GM10266 (cell line): ENCODE results near the gene DEGS2.

ENCODE experiments used
- DNase-seq: peaks from one replicate; pipeline ENCODE4 v3.0.0; 2012; ENCODE audit errors: extremely low spot score
- TF ChIP-seq, protein P1 (sequence below): IDR thresholded peaks from 2 replicates; pipeline ENCODE4 v1.5.1; 2012; ENCODE audit warnings: mild to moderate bottlenecking, low read depth; ENCODE audit not compliant: control insufficient read depth, insufficient read depth; ENCODE audit errors: missing control alignments

Gene DEGS2

DNA sequence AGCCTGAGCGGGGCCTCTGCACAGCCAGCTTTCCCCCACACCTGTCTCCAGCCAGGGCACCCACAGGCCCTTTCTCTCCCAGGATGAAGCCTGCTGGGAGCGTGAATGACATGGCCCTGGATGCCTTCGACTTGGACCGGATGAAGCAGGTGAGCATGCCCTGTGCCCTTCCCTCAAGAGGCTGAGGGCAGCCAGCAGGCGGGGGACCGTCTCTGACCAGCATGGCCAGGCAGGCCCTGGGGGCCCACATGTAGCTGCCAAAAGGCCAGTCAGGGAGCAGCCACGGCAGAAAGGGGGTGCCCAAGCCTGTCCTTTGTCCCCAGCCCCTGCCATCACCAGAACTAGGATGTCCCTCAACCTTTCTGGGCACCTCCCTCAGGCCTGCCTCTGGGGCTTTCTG is 18.3 kb downstream of the DEGS2 start:
- no peak for DNase-seq
- TF ChIP-seq, protein P1, sequence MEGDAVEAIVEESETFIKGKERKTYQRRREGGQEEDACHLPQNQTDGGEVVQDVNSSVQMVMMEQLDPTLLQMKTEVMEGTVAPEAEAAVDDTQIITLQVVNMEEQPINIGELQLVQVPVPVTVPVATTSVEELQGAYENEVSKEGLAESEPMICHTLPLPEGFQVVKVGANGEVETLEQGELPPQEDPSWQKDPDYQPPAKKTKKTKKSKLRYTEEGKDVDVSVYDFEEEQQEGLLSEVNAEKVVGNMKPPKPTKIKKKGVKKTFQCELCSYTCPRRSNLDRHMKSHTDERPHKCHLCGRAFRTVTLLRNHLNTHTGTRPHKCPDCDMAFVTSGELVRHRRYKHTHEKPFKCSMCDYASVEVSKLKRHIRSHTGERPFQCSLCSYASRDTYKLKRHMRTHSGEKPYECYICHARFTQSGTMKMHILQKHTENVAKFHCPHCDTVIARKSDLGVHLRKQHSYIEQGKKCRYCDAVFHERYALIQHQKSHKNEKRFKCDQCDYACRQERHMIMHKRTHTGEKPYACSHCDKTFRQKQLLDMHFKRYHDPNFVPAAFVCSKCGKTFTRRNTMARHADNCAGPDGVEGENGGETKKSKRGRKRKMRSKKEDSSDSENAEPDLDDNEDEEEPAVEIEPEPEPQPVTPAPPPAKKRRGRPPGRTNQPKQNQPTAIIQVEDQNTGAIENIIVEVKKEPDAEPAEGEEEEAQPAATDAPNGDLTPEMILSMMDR: no peak

DNA sequence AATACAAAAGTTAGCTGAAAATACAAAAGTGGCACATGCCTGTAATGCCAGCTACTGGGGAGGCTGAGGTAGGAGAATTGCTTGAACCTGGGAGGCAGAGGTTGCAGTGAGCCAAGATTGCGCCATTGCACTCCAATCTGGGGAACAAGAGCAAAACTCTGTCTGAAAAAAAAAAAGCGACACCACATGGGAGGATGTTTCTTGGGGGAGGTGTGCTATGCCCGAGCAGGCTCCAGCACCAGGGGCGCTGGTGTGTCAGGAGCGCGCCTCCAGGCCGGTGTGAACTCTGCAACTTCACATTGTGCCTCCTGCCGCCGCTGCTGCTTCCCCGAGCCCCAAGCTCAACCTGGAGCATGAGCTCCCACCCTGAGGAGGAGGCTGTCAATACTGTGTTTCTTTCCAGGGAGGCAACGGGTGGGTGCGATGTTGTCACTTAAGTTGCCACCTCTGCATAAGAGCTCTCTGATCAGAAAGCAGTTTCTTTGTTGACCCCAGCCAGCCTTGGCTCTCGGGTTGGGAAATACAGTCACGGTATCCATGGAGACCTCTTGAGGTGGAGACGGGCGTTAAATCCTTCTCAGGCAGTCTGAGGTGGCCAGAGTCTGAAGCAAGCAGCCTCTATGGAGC is 18.9 kb downstream of the DEGS2 start:
- DNase-seq: no peak
- TF ChIP-seq, protein P1: no peak

DNA sequence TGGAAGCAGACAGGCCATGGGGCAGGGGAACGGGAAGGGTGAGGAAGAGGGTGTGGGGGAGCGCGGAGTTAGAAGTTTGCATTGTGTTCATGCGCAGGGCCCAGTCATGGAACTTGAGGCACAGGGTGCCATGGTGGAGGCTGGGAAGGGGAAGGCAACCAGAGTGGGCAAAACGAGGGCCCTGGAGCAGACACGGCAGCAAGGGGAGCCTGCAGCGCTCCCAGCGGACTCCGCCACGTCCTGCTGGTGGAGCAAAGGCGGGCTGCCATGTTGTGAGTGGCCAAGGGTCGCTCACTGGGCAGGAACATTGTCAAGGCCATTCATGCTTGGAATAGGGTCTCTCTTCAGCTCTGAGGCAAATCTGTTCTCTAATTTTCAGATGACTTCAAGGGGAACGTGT is 20.5 kb downstream of the DEGS2 start:
- DNase-seq: no peak
- TF ChIP-seq, protein P1: no peak

DNA sequence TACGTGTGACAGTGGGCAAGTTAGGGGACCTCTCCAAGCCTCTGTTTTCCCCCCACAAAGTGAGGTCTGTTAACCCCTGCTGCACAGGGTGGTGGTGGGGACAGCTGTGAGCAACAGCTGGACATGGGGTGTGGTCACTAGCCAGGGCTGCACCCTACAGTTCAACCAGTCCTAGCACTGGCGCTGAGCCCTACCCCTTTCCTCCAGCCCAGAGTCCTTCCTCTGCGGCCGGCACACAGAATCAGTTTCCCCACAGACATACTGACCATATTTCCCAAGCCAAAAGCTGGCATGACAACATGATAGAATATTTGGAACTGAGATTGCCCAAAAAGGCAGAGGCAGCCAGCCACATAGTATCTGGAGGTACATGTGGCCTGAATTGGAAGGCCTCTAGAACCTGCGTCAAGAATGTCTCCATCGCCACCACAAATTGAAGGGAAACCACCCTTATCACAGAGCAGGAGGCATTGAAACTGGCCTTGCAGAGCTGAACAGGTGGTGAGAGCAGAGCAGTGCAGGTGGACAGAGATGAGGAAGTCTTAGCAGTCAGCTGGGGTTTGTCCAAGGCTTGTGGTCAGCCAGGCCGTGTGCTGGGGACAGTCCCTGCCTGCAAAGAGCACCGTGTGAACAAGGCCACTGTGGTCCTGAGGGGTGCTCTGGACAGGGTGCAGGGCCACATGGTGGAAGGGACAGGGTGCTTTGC is 21.2 kb downstream of the DEGS2 start:
- DNase-seq: no peak
- TF ChIP-seq, protein P1: no peak

DNA sequence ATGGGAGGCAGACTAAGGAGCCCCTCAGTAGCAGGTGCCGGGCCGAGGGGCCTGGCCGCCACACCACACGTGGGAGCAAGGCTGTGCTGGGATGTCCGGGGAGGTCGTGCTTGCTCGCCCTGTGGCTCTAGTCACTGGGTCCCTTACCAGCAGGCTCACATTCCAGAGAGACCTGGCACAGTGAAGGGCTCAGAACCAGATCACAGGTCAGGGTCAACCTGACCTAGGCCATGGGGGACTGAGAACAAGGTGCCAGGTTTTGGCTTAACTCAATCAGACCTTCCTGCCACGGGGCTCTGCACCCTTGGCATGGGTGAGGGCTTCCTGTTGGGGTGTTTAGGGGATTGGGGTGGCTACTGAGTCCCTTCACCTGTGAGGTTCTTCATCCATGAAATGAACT is 22.3 kb downstream of the DEGS2 start:
- TF ChIP-seq, protein P1: no peak
- no peak for DNase-seq

DNA sequence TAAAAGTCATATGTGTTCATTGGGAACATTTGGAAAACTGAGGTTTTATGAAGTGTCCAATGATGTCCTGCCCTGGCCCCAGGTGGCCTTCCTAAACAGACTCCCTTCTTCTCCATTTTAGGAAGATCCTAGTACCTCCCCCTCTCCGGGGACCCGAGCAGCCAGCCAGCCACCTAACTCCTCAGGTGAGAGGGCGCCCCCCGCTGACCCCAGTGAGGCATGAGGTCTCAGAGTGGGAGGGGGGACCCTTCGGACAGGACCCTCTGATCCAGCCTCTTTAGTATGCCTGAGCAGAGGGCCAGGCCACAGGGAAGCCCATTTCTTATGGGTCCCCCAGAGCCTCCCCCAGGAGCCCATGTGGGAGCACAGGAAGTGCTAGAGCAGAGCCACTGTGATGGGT is 23.7 kb downstream of the DEGS2 start:
- no peak for DNase-seq
- TF ChIP-seq, protein P1: no peak

DNA sequence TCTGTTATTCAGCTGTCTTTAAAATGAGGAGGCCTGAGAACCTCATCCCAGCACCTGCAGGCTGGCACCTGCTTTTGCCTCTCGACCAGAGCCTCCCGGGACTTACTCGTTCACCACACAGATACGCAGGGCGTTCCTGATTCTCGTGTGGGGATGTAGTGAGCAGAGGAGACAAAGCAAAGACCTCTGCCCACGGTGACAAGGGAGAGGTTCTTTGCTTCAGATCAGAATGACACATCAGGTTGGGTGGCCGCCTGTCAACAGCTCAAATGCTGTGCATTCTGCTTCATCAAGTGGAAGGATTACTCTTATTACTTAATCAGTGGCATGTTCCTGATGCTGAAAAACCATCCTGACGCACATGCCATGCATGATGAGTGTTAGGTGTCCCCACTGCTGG is 24.4 kb downstream of the DEGS2 start:
- DNase-seq: no peak
- TF ChIP-seq, protein P1: no peak
